ENCODE results near the gene IDUA.
A peak's percentile ranks its signal among the peaks of the same experiment; 100 is the strongest.
"Not testable (repeated sequence)": the region's sequence is repeated elsewhere in the genome, so short reads cannot be mapped to it uniquely, and the experiment has no call there.

The IDUA gene

DNA sequence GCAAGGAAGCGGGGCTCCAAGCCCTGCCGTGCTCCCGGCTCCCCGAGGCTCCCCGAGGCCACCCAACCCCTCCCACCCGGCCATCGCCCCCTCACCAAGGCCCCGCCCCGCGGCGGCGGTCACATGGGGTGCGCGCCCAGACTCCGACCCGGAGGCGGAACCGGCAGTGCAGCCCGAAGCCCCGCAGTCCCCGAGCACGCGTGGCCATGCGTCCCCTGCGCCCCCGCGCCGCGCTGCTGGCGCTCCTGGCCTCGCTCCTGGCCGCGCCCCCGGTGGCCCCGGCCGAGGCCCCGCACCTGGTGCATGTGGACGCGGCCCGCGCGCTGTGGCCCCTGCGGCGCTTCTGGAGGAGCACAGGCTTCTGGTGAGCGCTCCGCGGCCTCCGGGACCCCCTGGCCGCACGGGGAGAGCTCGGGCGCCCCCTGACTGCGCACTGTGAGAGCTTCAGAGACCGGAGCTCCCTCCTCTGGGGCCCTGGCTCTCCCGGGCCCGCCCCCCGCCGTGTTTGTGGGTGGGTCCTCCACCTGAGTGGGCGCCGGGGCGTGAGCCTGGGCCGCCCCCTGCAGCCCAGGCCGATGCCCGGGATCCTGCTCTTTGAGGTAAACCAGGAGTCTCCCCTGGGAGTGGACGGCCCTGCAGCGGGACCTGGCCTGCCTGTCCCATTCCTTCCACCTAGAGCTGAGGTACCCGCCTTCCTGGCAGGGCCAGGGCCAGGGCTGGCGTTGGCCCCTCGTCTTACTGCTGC lies at the start of gene IDUA:
IDUA (plus strand) TSS at position 166 of the 745 bp plus-strand sequence; CDS start at position 207, 41 bp downstream.
- peak; percentile 64 for DNase-seq

DNA sequence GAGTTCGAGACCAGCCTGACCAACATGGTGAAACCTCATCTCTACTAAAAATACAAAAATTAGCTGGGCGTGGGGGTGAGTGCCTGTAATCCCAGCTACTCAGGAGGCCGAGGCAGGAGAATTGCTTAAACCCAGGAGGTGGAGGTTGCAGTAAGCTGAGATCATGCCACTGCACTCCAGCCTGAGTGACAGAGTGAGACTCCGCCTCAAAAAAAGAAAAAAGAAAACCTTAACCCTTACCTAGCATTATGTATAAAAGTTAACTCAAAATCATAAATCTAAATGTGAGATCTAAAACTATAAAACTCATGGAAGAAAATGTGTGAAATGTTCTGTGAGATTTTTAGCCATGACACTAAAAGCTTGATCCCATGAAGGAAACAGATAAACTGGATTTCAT lies 47.3 kb upstream of the IDUA start:
- not testable (repeated sequence) for DNase-seq

DNA sequence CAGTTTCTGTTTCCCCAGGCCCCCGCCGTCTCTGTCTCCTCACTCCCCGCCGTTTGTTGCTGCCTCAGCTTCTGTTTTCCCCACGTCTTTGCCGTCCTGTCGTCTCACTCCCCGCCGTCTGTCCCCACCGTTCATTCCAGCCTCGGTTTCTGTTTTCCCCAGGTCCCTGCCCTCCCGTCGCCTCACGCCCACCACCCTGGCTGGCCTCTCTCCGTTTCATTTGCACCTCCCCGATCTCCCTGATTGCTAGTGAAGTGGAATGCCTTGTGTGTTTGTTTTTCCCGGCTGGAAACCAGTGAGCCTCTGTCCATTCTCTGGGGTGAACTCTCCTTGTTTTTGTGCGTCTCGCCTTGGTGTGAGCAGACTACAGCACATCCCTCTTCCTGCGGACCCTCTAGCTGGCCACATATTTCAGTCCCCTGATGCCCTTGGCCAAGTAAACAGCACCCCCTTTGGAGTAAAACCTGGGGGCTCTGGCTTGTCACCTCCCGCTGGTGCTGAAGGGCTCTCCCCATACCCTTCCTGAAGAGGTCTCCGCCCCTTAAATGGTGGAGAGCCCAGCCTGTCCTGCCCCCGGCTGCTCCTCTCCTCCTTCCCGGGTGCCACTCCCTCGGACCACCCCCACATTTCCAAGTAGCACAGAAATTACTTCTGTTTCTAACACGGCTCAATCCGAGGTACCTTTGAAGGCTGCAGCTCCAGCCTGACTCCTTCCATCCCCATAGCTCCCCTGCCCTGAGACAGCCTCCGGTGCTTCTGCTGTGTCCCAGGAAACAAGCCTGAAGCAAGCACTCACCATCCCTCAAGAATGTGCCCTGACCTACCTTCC lies 41.4 kb upstream of the IDUA start:
- no peak for DNase-seq

DNA sequence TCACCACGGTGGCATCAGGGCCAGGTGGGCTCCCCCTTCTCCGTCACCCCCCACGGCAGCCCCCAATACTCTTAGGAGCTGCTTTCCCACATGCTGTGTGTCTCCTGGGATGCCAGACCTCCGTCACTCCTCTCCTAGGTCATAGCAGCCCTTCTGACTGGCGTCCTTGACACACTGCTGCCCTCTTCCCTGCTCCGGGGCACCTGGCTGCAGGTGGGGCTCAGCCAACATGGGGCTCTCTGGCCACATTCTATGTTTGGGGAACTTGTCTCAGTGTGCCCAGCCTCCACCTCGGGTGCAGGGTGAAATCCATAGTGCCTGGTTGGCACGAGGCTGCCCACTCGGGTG lies 40.8 kb upstream of the IDUA start:
- DNase-seq, result no peak

DNA sequence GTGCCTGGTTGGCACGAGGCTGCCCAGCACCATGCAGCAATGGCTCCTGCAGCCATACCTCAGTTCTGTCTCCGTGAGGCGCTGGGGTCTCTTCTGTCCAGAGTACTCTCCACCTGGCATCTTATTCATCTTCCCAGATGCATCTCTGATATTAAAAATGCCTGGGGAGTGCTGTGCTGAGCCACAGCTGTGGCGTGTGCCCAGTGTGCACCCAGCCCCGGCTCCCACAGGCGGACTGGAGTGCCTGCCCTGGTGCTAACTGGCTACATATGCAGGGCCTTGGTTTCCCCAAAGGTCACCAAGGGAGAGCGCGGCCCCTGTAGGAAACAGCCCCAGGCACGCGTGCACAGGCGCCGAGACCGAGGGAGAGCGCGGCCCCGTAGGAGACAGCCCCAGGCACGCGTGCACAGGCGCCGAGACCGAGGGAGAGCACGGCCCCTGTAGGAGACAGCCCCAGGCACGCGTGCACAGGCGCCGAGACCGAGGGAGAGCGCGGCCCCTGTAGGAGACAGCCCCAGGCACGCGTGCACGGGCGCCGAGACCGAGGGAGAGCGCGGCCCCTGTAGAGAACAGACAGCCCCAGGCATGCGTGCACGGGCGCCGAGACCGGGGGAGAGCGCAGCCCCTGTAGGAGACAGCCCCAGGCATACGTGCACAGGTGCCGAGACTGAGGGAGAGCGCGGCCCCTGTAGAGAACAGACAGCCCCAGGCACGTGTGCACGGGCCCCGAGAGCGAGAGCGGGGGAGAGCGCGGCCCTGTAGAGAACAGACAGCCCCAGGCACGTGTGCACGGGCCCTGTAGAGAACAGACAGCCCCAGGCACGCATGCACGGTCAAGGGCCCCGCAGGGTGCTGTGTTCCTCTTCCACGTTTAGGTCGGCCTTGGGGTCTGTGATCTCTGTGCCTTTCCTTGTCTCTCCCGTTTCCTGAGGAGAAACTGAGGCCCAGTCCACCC lies 40.0 kb upstream of the IDUA start:
- DNase-seq, result no peak

DNA sequence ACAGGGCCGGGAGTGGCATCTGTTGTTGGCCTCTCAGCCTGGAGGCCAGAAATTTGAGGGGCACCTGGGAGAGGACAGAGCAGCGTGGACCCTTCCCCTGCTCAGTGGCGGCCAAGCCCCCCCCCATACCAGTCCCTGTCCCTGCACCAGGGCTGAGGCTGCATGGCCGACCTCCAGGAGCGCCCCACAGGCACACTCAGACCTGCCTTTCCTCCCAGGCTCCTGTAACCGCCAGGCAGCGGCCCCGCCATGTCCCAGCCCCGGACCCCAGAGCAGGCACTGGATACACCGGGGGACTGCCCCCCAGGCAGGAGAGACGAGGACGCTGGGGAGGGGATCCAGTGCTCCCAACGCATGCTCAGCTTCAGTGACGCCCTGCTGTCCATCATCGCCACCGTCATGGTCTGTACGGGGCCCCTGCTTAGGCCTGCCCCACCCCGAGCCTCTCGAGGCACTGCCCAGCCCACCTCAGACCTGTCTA lies 39.3 kb upstream of the IDUA start:
- DNase-seq, result no peak

DNA sequence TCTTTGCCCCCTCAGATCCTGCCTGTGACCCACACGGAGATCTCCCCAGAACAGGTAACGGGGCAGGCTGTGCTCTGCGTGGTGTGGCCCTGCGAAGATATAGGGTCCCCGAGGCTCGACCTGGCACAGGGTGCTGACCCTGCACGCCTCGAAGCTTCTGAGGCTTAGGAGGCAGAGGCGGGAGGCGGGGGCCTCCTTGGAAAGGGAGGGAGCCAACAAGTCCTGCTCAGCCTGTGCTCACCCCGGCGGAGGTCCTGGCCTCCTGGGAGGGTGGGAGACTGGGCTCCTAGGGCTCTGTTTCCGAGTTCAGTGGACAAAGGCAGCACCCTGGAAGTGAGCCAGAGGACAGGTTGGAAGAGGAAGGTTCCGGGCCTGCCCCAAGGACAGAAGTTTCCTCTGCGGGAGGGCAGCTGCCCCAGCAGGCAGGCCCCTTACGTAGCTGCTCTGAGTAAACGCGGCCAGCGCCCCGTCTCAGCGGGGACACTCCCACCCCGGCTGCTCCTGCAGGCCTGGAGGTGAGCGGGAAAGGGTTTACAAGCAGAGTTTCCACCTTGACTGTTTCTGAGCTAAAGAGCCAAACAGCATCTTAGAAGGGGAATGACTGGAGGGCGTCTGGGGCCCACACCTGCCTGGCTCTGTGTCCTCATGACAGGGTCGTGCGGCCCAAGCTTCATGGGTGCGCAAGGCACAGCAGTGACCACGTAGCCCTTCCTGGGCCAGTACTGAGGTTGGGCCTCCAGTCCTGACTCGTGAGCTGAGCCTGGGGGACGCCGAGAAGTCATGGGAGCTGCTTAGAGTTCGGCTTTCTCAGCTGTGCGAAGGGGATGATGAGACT lies 38.5 kb upstream of the IDUA start:
- no peak for DNase-seq

DNA sequence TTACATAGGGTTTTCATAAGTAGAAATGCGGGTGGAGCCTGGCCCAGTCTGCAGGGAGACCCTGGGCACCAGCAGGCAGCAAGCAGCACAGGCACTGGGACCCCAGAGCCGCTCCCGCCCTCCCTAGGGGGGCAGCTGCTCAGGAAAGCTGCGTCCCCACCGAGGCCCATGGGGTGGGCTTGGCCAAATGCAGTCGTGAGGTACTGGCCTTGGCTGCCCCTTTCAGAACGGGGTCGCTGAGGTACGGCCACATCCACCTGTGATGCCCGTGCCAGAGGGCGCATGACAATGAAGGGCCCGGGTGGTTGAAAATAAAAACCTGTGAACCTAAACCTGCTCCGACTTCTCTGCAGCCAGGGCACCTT lies 37.9 kb upstream of the IDUA start:
- no peak for DNase-seq

DNA sequence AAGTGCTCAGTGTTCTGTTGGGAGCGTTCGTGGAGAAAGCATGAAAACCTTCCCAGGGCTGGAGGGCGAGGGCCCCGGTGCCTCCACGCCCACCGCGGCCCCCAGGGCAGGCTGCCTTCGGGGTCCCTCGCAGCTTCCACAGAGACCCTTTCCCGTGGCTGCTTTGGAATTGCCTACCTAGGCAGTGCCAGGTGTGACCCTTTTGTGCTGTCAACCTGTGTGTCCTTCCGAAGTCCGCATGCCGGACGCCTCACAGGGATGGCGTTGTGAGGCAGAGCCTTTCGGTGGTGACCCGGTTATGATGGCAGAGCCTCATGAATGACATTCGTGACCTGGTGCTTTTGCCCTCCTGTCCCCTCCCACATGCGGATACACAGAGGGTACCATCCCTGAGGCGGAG lies 37.2 kb upstream of the IDUA start:
- no peak for DNase-seq

DNA sequence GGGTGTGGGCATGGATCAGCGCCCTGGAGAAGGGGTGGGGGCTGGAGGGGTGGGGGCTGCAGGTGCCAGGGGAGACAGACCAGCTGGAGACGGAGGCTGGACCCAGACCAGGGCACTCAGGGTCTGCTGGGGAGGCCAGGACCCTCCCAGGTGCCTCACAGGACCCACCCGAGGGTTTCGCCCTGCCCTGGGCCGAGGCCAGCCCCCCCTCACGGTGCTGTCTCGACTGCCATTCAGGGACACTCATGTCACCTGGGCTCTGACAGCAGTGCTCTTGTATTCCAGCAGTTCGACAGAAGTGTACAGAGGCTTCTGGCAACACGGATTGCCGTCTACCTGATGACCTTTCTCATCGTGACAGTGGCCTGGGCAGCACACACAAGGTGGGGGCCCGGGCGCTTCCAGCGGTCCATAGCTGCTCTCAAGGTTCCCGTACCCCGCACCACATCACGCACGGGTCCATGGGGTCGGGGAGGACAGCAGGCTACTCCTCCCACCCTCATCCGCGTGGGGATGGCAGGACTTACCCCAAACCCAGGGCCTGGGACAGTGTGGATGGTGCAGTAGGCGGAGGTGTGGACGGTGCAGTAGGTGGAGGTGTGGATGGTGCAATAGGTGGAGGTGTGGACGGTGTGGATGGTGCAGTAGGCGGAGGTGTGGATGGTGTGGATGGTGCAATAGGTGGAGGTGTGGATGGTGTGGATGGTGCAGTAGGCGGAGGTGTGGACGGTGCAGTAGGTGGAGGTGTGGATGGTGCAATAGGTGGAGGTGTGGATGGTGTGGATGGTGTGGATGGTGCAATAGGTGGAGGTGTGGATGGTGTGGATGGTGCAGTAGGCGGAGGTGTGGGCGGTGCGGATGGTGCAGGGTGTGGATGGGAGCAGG lies 36.5 kb upstream of the IDUA start:
- DNase-seq, result no peak

DNA sequence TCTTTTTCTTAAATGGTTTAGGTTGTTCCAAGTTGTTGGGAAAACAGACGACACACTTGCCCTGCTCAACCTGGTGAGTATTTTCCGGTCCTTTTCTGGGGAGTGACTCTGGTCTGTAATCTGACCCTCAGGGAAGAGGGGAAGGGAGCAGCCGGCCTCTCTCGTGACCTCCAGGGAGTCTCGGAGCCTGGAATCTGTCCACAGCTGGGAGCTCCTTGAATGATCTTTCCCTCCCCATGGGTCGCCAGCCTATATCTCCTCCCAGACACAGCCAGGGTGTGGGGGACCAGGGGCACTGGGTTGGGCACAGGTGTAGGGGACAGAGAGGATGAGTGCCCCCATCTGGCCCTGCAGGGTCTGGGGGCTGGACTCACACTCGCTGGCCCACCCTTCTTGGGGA lies 35.7 kb upstream of the IDUA start:
- no peak for DNase-seq

DNA sequence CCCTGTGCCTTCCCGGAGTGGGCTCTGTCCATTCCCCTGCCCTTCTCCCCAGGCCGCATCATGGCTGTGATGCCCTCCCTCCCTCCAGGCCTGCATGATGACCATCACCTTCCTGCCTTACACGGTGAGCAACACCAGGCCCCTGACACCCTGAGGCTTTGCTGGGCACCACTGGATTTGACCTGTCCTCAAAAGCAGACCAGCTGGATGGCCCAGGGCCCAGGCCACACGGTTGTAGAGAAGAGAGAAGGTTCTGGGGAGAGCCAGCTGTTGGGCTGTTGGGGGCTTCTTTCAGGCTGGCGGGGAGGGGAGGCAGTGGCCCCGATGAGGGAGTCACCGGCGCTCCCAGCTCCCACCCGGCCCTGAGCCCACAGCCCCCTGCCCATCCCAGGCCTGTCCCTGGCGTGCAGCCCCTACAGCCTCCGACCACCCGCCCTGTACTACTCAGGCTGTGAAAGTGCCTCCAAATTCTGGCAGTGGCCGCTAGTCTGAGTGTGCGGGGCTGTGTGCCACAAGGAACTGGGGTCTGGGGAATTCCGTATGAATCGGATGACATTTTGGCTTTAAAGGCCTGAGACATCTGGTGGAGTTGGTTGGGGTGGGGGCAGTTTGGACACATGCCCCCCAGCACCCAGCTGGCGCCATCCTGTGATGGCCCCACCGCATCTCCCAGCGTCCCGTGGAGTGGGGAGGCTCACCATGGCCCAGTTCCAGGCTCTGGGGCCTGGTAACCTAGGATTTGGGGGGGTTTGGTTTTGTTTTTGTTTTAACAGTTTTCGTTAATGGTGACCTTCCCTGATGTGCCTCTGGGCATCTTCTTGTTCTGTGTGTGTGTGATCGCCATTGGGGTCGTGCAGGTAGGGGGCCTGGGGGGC lies 35.0 kb upstream of the IDUA start:
- DNase-seq, result no peak

DNA sequence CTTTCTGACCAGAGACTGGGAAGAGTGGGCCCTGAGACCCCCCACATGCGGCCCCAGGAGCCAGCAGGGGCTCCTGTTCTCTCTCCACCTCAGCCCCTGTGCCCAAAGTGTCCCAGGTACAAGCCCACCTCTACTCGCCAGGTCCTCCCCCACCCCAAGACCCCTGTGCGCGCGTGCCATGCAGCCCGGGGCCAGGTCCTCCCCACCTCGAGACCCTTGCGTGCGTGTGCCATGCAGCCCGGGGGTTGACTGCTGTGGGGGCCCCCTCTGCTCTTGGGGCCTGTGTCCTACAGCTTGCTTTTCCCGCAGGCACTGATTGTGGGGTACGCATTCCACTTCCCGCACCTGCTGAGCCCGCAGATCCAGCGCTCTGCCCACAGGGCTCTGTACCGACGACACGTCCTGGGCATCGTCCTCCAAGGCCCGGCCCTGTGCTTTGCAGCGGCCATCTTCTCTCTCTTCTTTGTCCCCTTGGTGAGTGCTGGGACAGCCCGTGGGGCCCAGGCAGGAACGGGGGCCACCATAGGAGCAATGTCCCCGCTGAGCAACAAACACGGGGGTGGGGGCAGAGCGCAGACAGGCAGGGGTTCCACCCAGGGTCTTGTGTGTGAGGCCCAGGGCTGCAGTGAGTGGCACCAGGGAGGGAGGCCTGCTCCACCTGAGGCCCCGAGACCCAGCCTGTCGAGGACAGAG lies 33.8 kb upstream of the IDUA start:
- DNase-seq, result no peak

DNA sequence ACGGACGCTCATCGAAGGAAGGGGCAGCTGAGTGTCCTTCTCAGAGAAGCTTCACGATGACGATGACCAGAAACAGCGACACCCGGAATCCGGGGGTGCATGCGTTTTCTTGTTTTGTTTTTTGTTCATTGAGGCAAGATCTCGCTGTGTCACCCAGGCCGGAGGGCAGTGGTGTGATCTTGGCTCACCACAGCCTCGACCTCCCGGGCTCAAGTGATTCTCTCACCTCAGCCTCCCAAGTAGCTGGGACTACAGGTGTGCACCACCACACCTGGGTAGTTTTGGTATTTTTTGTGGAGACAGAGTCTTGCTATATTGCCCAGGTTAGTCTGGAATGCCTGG lies 33.3 kb upstream of the IDUA start:
- no peak for DNase-seq

DNA sequence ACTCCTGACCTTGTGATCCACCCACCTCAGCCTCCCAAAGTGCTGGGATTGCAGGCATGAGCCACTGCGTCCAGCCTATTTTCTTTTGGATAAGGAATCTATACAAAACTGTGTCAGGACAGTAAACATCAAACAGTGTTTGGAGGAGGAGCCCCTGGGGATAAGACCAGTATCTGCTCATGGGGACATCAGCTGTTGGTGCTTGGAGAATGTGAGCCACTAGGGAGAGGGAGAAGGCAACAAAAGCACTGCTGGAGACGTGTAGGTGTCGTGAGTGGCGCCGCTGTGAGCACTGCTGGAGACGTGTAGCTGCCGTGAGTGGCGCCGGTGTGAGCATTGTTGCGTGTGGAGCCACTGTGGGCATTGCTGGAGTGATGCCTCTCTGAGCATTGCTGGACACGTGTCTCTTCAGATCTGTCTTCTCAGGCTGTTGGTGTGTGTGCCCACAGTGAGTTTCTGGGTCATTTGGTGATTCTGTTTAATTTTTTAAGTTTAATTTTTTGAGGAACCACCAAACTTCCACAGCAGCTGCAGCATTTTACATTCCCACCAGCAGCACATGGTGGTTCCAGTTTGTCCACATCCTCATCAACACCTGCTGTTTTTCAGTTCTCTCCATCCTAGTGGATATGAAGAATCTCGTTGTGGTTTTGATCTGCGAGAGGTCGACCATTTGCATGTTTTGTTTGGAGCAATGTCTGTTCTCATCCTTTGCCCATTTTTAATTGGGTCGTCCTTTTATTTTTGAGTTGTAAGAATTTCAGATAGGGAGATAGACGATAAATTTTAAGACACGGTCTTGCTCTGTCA lies 32.4 kb upstream of the IDUA start:
- DNase-seq, result no peak

DNA sequence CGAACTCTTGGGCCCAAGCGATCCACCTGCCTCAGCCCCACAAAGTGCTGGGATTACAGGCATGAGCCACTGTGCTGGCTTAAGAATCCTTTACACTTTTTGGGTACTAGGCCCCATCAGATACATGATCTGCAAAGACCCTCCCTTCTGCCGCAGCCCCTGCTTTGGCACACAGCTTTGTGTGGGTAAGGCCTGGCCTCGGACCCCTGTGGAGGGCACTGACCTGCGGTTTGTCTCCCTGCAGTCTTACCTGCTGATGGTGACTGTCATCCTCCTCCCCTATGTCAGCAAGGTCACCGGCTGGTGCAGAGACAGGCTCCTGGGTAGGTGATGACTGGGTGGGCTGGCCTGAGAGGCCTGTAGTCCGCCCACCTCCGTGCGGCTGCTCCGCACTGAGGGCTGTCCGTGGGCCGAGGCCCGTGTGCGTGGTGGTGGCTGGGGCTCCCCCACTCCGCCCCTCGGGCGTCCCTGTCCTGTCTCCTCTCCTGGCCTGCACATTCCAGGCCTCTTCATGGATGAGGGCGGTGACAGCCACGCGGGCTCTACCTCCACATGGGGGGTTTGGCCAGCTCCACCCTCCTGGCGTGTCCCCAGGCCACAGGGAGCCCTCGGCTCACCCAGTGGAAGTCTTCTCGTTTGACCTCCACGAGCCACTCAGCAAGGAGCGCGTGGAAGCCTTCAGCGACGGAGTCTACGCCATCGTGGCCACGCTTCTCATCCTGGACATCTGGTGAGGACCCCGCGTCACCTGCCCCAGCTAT lies 31.5 kb upstream of the IDUA start:
- no peak for DNase-seq

DNA sequence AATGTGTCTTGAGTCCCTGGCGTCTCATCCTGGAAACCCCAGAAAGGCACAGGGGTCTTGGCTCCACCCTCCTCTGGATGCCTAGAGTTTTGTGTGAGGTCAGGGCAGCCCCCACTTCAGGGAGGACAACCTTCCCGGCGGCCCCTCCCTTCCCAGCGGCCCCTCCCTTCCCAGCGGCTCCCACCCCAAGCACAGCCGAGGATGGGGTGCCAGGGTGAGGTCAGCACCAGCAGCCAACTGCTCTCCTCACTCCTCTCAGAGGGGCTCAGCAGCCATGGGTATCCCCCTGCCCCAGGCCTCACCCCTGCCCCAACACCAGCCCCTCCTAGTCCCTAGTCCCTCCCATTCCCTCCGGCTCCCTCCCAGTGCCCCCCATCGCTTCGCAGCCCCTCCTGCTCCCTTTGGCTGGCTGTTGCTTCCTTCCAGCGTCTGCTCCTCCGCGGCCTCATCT lies 30.9 kb upstream of the IDUA start:
- no peak for DNase-seq

Measured in RPMI8226 (cell line).